H1 (cell line): ENCODE data around the gene GLRX5. TPM values are rescaled to one million over a fixed set of nuclear protein-coding genes. Genes with fewer than 3 reads are reported as not detected.

Experiments
- CTCF ChIA-PET: fragments of 300-600 bp; sonication (Branson Sonifier 250); formaldehyde crosslinking; loops from one replicate; lab custom pipeline; 2021; ENCODE audit not compliant: partially characterized antibody; lab: Charles Lee
- POLR2A ChIA-PET: fragments of 300-600 bp; sonication (Branson Sonifier 250); formaldehyde crosslinking; loops from one replicate; lab custom pipeline; 2021; ENCODE audit warnings: inconsistent platforms; ENCODE audit not compliant: partially characterized antibody; lab: Charles Lee
- DNase-seq, 2 experiments: peaks; one replicate each; pipeline versions ENCODE4 v3.0.0 to v3.0.0-alpha.2; 2010 to 2022; ENCODE audit warnings: low spot score in 2 of 2, low read depth in 1 of 2, mixed read lengths in 1 of 2
- FAIRE-seq: peaks from 2 replicates; lab custom pipeline; 2011; peaks lifted over from hg19 to GRCh38; lab: Jason Lieb, UNC
- H2AFZ ChIP-seq: 2 replicates; pipeline ENCODE4 v1.8.1; 2012; ENCODE audit warnings: low read length, inconsistent platforms
- H2AK5ac ChIP-seq: 2 replicates; pipeline ENCODE4 v1.6.1; 2013; ENCODE audit warnings: low read depth, low read length
- H2BK120ac ChIP-seq: replicated peaks from 2 replicates; pipeline ENCODE3; 2013; ENCODE audit warnings: low read depth, low read length, inconsistent platforms
- H2BK12ac ChIP-seq: 2 replicates; pipeline ENCODE4 v1.6.1; 2013; ENCODE audit warnings: low read depth, low read length
- H2BK15ac ChIP-seq: 2 replicates; pipeline ENCODE4 v1.6.1; 2013; ENCODE audit warnings: low read length
- H2BK20ac ChIP-seq: 2 replicates; pipeline ENCODE4 v1.6.1; 2013; ENCODE audit warnings: low read length
- H2BK5ac ChIP-seq: 2 replicates; pipeline ENCODE4 v1.6.1; 2013; ENCODE audit warnings: low read depth, low read length
- H3K14ac ChIP-seq: 2 replicates; pipeline ENCODE4 v1.6.1; 2013; ENCODE audit warnings: inconsistent platforms; ENCODE audit not compliant: insufficient read length
- H3K18ac ChIP-seq: 2 replicates; pipeline ENCODE4 v1.6.1; 2013; ENCODE audit warnings: low read length; ENCODE audit errors: extremely low read depth
- H3K23ac ChIP-seq: 2 replicates; pipeline ENCODE4 v1.6.1; 2013; ENCODE audit warnings: inconsistent platforms; ENCODE audit not compliant: insufficient read length
- H3K23me2 ChIP-seq: 2 replicates; pipeline ENCODE4 v1.6.1; 2013; ENCODE audit warnings: low read depth, low read length
- H3K27ac ChIP-seq: 2 replicates; pipeline ENCODE4 v1.6.1; 2011; ENCODE audit warnings: low read depth, low read length, inconsistent platforms
- H3K27me3 ChIP-seq, 4 experiments: replicated peaks in 1 of 4; 1 replicate in 1 of 4; 2 replicates in 3 of 4; pipeline versions ENCODE4 v1.6.1 to v1.8.1; 2011 to 2013; ENCODE audit warnings: low read length in 3 of 4, mild to moderate bottlenecking in 3 of 4, inconsistent platforms in 2 of 4, mixed read lengths in 2 of 4, moderate library complexity in 1 of 4; ENCODE audit not compliant: control insufficient read depth in 3 of 4, insufficient read depth in 3 of 4; ENCODE audit errors: extremely low read depth in 1 of 4
- H3K36me3 ChIP-seq, 4 experiments: 2 replicates each; pipeline versions ENCODE4 v1.6.1 to v1.8.1; 2011 to 2013; ENCODE audit warnings: mild to moderate bottlenecking in 4 of 4, low read length in 3 of 4, moderate library complexity in 2 of 4, control low read depth in 1 of 4, inconsistent platforms in 1 of 4; ENCODE audit not compliant: insufficient read depth in 4 of 4, control insufficient read depth in 2 of 4
- H3K4ac ChIP-seq: replicated peaks from 2 replicates; pipeline ENCODE3; 2013; ENCODE audit warnings: low read length, low read depth, mixed read lengths, inconsistent platforms; ENCODE audit not compliant: insufficient read length
- H3K4me1 ChIP-seq, 4 experiments: replicated peaks in 1 of 4; 1 replicate in 1 of 4; 2 replicates in 3 of 4; pipeline versions ENCODE4 v1.6.1 to v1.8.1; 2011 to 2013; ENCODE audit warnings: low read length in 3 of 4, inconsistent platforms in 2 of 4, mixed read lengths in 1 of 4; ENCODE audit not compliant: insufficient read depth in 4 of 4, control insufficient read depth in 3 of 4
- H3K4me2 ChIP-seq, 2 experiments: 2 replicates each; pipeline versions ENCODE4 v1.6.1 to v1.8.1; 2011 to 2013; ENCODE audit warnings: low read depth in 2 of 2, low read length in 2 of 2, control low read depth in 1 of 2, inconsistent platforms in 1 of 2, mild to moderate bottlenecking in 1 of 2; ENCODE audit not compliant: insufficient read depth in 1 of 2
- H3K4me3 ChIP-seq, 4 experiments: fragments of 200-600, 300-600 bp in 1 of 4; sonication (generic), shearing (Covaris generic), sonication (Bioruptor Twin) in 1 of 4; 2 replicates each; pipeline versions ENCODE4 v1.5.1 to v1.8.1; 2011 to 2016; ENCODE audit warnings: low read length in 4 of 4, low read depth in 3 of 4, control low read depth in 2 of 4, inconsistent platforms in 2 of 4, mild to moderate bottlenecking in 2 of 4, mixed read lengths in 1 of 4, moderate library complexity in 1 of 4; ENCODE audit not compliant: insufficient read depth in 2 of 4; ENCODE audit errors: extremely low read depth in 1 of 4
- H3K56ac ChIP-seq: replicated peaks from 2 replicates; pipeline ENCODE3; 2013; ENCODE audit warnings: low read depth, mild to moderate bottlenecking, mixed read lengths, low read length, inconsistent platforms; ENCODE audit not compliant: insufficient read length
- H3K79me1 ChIP-seq: 2 replicates; pipeline ENCODE4 v1.6.1; 2013; ENCODE audit warnings: low read depth, low read length, control low read depth
- H3K79me2 ChIP-seq, 2 experiments: 2 replicates each; pipeline versions ENCODE4 v1.6.1 to v1.8.1; 2012 to 2013; ENCODE audit warnings: low read length in 2 of 2, mild to moderate bottlenecking in 2 of 2, inconsistent platforms in 1 of 2; ENCODE audit not compliant: insufficient read depth in 2 of 2, control insufficient read depth in 1 of 2
- H3K9ac ChIP-seq, 4 experiments: replicated peaks in 1 of 4; 1 replicate in 1 of 4; 2 replicates in 3 of 4; pipeline versions ENCODE4 v1.6.1 to v1.8.1; 2011 to 2013; ENCODE audit warnings: low read depth in 3 of 4, low read length in 3 of 4, control low read depth in 2 of 4, mild to moderate bottlenecking in 2 of 4, moderate library complexity in 2 of 4, inconsistent platforms in 1 of 4; ENCODE audit errors: extremely low read depth in 1 of 4
- H3K9me3 ChIP-seq, 2 experiments: 2 replicates each; pipeline versions ENCODE4 v1.6.1 to v1.8.1; 2012 to 2013; ENCODE audit warnings: mild to moderate bottlenecking in 2 of 2, moderate library complexity in 2 of 2, control low read depth in 1 of 2, inconsistent platforms in 1 of 2, low read depth in 1 of 2, low read length in 1 of 2, mixed read lengths in 1 of 2; ENCODE audit not compliant: insufficient read depth in 2 of 2
- H4K20me1 ChIP-seq, 2 experiments: replicated peaks in 1 of 2; 2 replicates each; pipeline versions ENCODE3 to v1.8.1; 2011 to 2013; ENCODE audit warnings: inconsistent platforms in 2 of 2, low read length in 2 of 2, mild to moderate bottlenecking in 1 of 2; ENCODE audit not compliant: insufficient read depth in 2 of 2, control insufficient read depth in 1 of 2
- H4K5ac ChIP-seq: 2 replicates; pipeline ENCODE4 v1.6.1; 2013; ENCODE audit warnings: low read length, low read depth, mixed read lengths, inconsistent platforms; ENCODE audit not compliant: insufficient read length
- H4K8ac ChIP-seq: 2 replicates; pipeline ENCODE4 v1.8.0; 2013; ENCODE audit warnings: mild to moderate bottlenecking, moderate library complexity, low read length, inconsistent platforms; ENCODE audit not compliant: insufficient read depth; ENCODE audit errors: extremely low read depth
- H4K91ac ChIP-seq: replicated peaks from 2 replicates; pipeline ENCODE3; 2013; ENCODE audit warnings: low read length, mixed read lengths, inconsistent platforms; ENCODE audit not compliant: insufficient read length
- CEBPB ChIP-seq: IDR thresholded peaks from 2 replicates; pipeline ENCODE4 v1.6.1; 2012; ENCODE audit warnings: low read depth, low read length
- MAFK ChIP-seq: IDR thresholded peaks from 2 replicates; pipeline ENCODE4 v1.6.1; 2012; ENCODE audit warnings: low read depth, mild to moderate bottlenecking, improper control_type of control experiment, low read length
- RAD21 ChIP-seq, 2 experiments: IDR thresholded peaks in 1 of 2; conservative IDR thresholded peaks in 1 of 2; 2 replicates each; pipeline ENCODE4 v1.6.1; 2011; ENCODE audit warnings: low read depth in 2 of 2, low read length in 2 of 2, improper control_type of control experiment in 1 of 2, inconsistent platforms in 1 of 2, mild to moderate bottlenecking in 1 of 2, moderate library complexity in 1 of 2
- RXRA ChIP-seq: IDR thresholded peaks from 2 replicates; pipeline ENCODE4 v1.6.1; 2011; ENCODE audit warnings: low read depth, mild to moderate bottlenecking, low read length, moderate library complexity; ENCODE audit not compliant: insufficient read depth
- SAP30 ChIP-seq: fragments of 300-600 bp; sonication (generic); IDR thresholded peaks from 2 replicates; pipeline ENCODE4 v1.7.1; 2012; ENCODE audit warnings: low read length, moderate library complexity, mild to moderate bottlenecking, inconsistent platforms; ENCODE audit not compliant: insufficient read depth, insufficient replicate concordance
- SIRT6 ChIP-seq: IDR thresholded peaks from one replicate; pipeline ENCODE4 v1.7.1; 2012; ENCODE audit warnings: low read length, inconsistent platforms
- TCF12 ChIP-seq: IDR thresholded peaks from 2 replicates; pipeline ENCODE4 v1.6.1; 2011; ENCODE audit warnings: low read depth, mild to moderate bottlenecking, low read length
- WGBS, 2 experiments: shearing (Covaris generic) in 1 of 2; methylation state at CpG; one replicate each; pipeline versions ENCODE4 v1.1.6 to v1.1.7; 2013 to 2015; ENCODE audit warnings: low lambda C conversion rate in 2 of 2, mixed read lengths in 2 of 2, inconsistent platforms in 1 of 2, low coverage in 1 of 2, missing lambda C conversion rate in 1 of 2; ENCODE audit not compliant: insufficient replicate concordance in 2 of 2, insufficient coverage in 1 of 2, insufficient read length in 1 of 2; ENCODE audit errors: extremely low coverage in 1 of 2, missing lambda C conversion rate in 1 of 2; 5-methylcytosine and 5-hydroxymethylcytosine counted together
- polyA plus RNA-seq, 7 experiments: library from polyadenylated mRNA; depleted of rRNA in 3 of 7; stranded (reverse) in 5 of 7; unstranded in 2 of 7; fragments of >200 nt in 5 of 7; fragments of 200-250 nt in 2 of 7; gene quantifications; 1 replicate in 5 of 7; 2 replicates in 1 of 7; 4 replicates in 1 of 7; pipeline versions ENCODE4 v1.2.1 to v1.2.3, GENCODE V29; 2011 to 2013; ENCODE audit warnings: missing spikeins in 2 of 7, mixed read lengths in 2 of 7
- total RNA-seq: library from RNA; stranded (reverse); fragmentation: NEBNext Ultra II Directional; extraction: Animal tissue kit (Norgen Biotek cat#: 25700); gene quantifications from 2 replicates; pipeline ENCODE4 v1.2.1, GENCODE V29; 2021

The GLRX5 gene
- total and polyA plus RNA-seq, 2 of the 8 experiments (the other 6 are each of a cell fraction or from before 2014, with no cell fraction given) = 70.1 to 88.8 TPM

DNA sequence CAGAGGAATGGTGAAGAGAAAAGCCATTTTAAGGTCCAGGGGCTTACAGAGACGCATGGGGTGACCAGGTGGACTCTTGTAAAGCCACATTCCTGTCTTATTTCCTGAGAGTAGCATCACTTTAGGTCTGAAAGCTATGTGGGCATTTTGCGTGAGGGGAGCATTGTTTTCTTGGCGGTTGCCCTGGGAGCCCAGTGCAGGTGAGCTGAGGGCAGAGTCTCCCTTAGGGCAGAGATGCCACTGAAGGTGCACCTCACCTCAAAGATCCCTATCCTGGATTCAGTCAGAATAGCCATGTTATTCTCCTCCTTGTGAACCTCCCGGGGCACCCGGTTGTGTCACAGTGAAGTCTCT, 12.4 kb downstream of the GLRX5 start:
- TF ChIP-seq CEBPB (no peak), RXRA (no peak), TCF12 (no peak), RAD21 (IDR thresholded peaks at IDR 0.05 in 1 of 2, conservative IDR thresholded peaks at IDR 0.05 in 1 of 2; ENCODE audit: low read depth in 2 of 2, low read length in 2 of 2) (no peak), SIRT6 (no peak), SAP30 (no peak), MAFK (no peak)
- Histone ChIP-seq H4K20me1 (peaks cover 0 to 16% of the 10 kb centered on the region in 2 experiments), H2BK15ac (no peak overlapping the region), H3K4ac (no peak overlapping the region), H3K4me3 (no peak overlapping the region), H3K79me1 (peaks cover 9% of the 10 kb centered on the region), H2BK12ac (no peak overlapping the region), H2AFZ (no peak overlapping the region), H3K18ac (no peak overlapping the region), H3K27me3 (no peaks in the 10 kb centered on the region), H3K14ac (no peak overlapping the region), H2BK120ac (no peak overlapping the region), H3K36me3 (peaks cover 3 to 7% (median 4%) of the 10 kb centered on the region in 4 experiments; a peak in 4 of 8 replicates), H3K56ac (no peak overlapping the region), H3K9ac (no peak overlapping the region), H3K23ac (no peak overlapping the region), H3K4me1 (no peaks in the 10 kb centered on the region; a peak in 1 of 7 replicates), H3K4me2 (no peak overlapping the region), H4K5ac (no peak overlapping the region), H2AK5ac (no peak overlapping the region), H4K91ac (no peak overlapping the region), H3K27ac (no peak overlapping the region), H4K8ac (no peak overlapping the region), H2BK5ac (no peak overlapping the region), H3K79me2 (peaks cover 0 to 14% of the 10 kb centered on the region in 2 experiments; a peak in 3 of 4 replicates), H2BK20ac (no peak overlapping the region), H3K9me3 (0 out of 4 replicates have a peak, but pooled peaks cover 0 to 3% of the 10 kb centered on the region in 2 experiments), H3K23me2 (peaks cover 3% of the 10 kb centered on the region; the same call in 1 of the 2 replicates)
- ChIA-PET CTCF (interaction anchor here (0.9 to 4.2 kb wide), 8 partner anchors 11 to 551 kb away, joined by 3 to 14 read pairs (median 4); no protein-coding TSS in a partner anchor), POLR2A (interaction anchor here (1.2 to 1.5 kb wide), 2 partner anchors 9 to 12 kb away, joined by 4 to 6 read pairs; partner anchors contain the start of gene GLRX5)
- DNase-seq = no peak
- FAIRE-seq = no peak
- WGBS, 2 experiments = 76% methylated on average over 5 of the region's 5 CpGs; no CpG with 5 or more reads in 1 of the 2 experiments
